ENCODE data around the gene HJV.

Gene HJV

GRCh38 chr1:146020058-146021049, 1.2 kb downstream of the HJV start:
- no peak for DNase-seq

GRCh38 chr1:146019231-146020057, 2.1 kb downstream of the HJV start:
- DNase-seq: no peak

- no peak for DNase-seq
Observed at GRCh38 chr1:146016891-146017290, 4.6 kb downstream of the HJV start.

- no peak for DNase-seq
Observed at GRCh38 chr1:146013559-146013922, 8.0 kb downstream of the HJV start.

- peak; percentile 70 for DNase-seq
Observed at GRCh38 chr1:146012703-146013558, 8.6 kb downstream of the HJV start.

GRCh38 chr1:146010126-146010738, 11.3 kb downstream of the HJV start:
- DNase-seq: no peak

- DNase-seq: no peak
Observed at GRCh38 chr1:146007489-146008133, 13.9 kb downstream of the HJV start.

- no peak for DNase-seq
Observed at GRCh38 chr1:146001709-146002108, 19.8 kb downstream of the HJV start.

GRCh38 chr1:145999321-146000024, 22.1 kb downstream of the HJV start:
- DNase-seq: peak; percentile 56

GRCh38 chr1:145997718-145998023, 23.9 kb downstream of the HJV start:
- DNase-seq: peak; percentile 28

GRCh38 chr1:145997016-145997717, 24.4 kb downstream of the HJV start:
- DNase-seq: peak; percentile 30

- DNase-seq: peak; percentile 96
Observed at GRCh38 chr1:145996433-145997015, 25.0 kb downstream of the HJV start, which contains the start of gene TXNIP. Gene TXNIP, minus strand, starts transcription at chr1:145996579. Its CDS starts 313 bp downstream, at chr1:145996266.

- DNase-seq: no peak
Observed at GRCh38 chr1:145995964-145996432, 25.5 kb downstream of the HJV start.

GRCh38 chr1:145995148-145995881, 26.2 kb downstream of the HJV start:
- DNase-seq: no peak

GRCh38 chr1:145994391-145995120, 27.0 kb downstream of the HJV start:
- no peak for DNase-seq

GRCh38 chr1:145993618-145994390, 27.7 kb downstream of the HJV start:
- DNase-seq: no peak

GRCh38 chr1:145992958-145993617, 28.4 kb downstream of the HJV start:
- no peak for DNase-seq

Measured in NCI-H748 treated with DMSO at 0.1 percent for 48 hours (cell line).